NCI-H460 (cell line): Measurements from ENCODE around the gene KLHL22. TPM values are rescaled to one million over a fixed set of nuclear protein-coding genes. Genes with fewer than 3 reads are reported as not detected.
"Not testable (repeated sequence)": the region's sequence is repeated elsewhere in the genome, so short reads cannot be mapped to it uniquely, and the experiment has no call there.

ENCODE experiments used
- DNase-seq: peaks from one replicate; pipeline ENCODE4 v3.0.0-alpha.2; 2016; ENCODE audit warnings: low read depth; ENCODE audit errors: extremely low read depth
- total RNA-seq: library from RNA; depleted of rRNA; stranded (reverse); fragments of >200 nt; shearing (Covaris generic); gene quantifications from 2 replicates; pipeline ENCODE4 v1.2.3, GENCODE V29; 2014

Gene KLHL22
- total RNA-seq, 1 experiment from 2014 or later: 8.7 TPM

GRCh38 chr22:20451129-20451778 is 44.3 kb downstream of the KLHL22 start:
- DNase-seq: not testable (repeated sequence)

DNA sequence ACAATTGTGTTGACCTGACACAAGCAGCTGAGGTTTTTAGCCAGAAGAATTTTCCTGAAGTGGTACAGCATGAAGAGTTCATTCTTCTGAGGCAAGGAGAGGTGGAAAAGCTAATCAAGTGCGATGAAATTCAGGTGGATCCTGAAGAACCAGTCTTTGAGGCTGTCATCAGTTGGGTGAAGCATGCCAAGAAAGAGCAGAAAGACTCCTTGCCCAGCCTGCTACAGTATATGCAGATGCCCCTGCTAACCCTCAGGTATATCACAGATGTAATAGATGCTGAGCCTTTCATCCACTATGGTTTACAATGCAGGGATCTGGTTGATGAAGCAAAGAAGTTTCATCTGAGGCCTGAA is 45.1 kb downstream of the KLHL22 start:
- no peak for DNase-seq

DNA sequence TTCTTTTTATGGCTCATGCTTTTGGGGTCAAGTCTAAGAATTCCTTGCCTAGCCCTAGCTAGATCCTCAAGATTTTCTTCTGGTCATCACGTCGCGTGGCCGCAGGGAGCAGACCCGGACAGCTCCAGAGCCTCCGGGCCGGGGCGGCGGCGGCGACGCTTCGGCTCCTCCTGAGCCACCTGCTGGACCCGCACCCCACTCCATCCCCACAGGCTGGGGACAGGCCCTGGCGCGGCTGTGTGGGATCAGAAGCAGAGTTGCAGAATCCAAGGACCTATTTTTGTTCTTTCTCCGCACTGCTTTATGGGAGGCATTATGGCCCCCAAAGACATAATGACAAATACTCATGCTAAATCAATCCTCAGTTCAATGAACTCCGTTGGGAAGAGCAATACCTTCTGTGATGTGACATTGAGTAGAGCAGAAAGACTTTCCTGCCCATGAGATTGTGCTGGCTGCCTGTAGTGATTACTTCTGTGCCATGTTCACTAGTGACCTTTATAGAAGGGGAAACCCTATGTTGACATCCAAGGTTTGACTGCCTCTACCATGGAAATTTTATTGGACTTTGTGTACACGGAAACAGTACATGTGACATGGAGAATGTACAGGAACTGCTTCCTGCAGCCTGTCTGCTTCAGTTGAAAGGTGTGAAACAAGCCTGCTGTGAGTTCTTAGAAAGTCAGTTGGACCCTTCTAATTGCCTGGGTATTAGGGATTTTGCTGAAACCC is 45.6 kb downstream of the KLHL22 start:
- no peak for DNase-seq

- DNase-seq: no peak
These were observed 47.0 kb downstream of the KLHL22 start for GRCh38 chr22:20448630-20449029.

GRCh38 chr22:20446383-20446970 is 49.1 kb downstream of the KLHL22 start:
- no peak for DNase-seq

DNA sequence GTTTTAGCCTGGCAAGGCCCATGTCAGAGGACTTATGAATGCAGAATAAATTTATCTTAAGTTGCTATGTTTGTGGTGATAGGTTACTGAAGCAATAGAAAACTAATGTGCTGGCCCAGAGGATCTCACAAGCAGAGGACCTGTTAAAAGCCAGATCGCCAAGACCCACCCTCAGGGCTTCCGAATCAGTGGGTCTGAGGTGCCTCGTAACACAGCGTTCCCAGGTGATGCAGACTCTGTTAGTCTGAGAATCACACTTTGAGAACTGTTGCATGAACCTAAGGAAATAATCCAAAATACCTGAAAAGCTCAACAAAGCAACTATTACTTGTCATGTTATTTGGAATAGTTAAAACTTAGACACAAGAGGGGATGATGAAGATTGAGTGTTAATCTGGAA is 51.3 kb downstream of the KLHL22 start:
- no peak for DNase-seq

DNA sequence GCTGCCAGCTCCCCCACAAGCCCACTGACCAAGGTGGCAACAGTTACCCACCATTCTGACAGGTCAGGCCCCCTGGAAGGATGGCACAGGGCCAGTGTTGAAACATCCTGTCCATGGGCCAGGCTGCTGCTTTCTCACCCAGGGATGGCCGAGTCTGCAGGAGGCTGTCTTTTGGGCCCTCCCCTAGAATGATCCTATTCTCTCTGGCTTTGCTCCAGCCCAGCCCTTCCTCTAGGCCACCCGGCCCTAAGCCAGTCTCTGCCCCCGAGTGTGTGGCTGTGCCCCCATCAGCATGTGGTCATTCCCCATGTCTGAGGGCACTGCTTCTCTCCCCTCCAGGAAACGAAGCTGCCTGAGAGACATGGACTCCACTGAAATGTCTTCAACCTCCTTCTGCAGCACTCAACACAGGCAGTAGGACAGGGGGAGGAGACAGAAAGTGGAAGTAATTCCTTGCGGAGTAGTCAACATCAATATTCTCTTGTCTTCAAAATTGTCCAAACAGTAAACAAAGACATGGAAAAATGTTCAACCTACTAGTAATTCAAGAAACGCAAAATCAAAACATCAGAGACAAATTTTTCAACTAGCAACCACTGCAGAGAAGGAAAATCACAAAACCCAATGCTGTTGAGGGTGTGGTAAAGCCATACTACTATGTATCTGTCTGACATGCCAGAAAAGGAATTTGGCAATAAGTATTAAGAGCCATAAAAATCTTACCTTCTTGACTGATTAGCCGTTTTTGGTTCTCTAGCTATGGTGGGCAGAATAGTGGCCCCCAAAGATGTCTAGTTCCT is 52.9 kb downstream of the KLHL22 start:
- DNase-seq: no peak

DNA sequence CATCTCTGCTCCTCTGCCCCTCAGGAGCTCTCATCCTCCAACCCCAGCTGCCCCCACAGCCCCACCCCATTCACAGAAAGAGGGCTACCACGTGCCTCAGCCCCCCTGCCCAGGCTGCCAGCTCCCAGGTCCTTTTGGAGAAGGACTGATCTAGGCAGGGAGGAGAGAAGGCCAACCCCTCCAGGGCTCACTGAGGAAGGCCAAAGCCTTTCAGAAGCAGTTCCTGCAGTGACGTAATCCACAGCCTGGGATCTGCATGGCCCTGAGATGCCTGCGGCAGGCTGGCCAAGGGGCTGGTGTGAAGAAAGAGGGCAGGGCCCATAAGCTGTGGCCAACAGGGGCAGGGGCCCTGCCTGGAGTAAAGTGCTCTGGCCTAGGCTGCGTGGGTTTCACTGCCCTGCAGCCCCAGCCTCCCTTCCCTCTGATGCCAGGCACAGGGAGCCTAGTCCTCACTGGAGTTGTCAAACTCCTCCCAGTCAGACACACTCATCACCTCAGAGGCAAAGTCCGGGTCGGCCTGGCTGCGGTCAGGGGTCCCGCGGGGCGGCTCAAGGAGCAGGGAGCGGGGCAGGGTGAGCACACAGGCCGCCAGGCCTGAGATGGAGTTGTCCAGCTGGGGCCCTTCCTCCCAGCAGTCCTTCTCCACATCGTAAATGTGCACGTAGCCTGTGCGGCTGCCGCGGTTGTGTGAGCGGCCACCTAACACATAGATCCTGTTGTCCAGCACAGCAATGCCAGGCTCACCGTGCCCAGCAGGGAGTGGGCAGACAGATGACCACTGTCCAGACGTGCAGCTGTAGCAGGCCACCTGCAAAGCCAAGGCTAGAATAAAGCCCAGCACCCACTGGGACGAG is 53.7 kb downstream of the KLHL22 start:
- DNase-seq: no peak

GRCh38 chr22:20440637-20441591 is 54.7 kb downstream of the KLHL22 start:
- DNase-seq: no peak

GRCh38 chr22:20439928-20440575 is 55.5 kb downstream of the KLHL22 start:
- no peak for DNase-seq

DNA sequence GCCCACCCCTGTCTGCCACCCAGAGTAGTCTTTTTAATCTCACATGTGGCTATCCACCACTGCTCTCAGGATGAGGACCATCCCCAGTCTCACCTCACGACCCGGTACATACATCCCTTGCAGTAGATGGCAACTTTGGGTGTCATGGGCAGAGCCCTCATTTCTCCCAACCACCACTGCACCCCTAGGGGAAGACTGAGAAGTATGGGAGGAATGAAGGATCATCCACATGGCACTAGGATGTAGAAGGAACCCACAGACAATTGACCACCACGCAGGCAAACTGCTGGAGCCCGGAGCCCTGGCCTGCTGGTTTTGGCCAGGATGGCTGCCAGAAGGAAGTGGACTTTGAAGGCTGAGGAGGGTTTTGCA is 56.1 kb downstream of the KLHL22 start:
- no peak for DNase-seq

DNA sequence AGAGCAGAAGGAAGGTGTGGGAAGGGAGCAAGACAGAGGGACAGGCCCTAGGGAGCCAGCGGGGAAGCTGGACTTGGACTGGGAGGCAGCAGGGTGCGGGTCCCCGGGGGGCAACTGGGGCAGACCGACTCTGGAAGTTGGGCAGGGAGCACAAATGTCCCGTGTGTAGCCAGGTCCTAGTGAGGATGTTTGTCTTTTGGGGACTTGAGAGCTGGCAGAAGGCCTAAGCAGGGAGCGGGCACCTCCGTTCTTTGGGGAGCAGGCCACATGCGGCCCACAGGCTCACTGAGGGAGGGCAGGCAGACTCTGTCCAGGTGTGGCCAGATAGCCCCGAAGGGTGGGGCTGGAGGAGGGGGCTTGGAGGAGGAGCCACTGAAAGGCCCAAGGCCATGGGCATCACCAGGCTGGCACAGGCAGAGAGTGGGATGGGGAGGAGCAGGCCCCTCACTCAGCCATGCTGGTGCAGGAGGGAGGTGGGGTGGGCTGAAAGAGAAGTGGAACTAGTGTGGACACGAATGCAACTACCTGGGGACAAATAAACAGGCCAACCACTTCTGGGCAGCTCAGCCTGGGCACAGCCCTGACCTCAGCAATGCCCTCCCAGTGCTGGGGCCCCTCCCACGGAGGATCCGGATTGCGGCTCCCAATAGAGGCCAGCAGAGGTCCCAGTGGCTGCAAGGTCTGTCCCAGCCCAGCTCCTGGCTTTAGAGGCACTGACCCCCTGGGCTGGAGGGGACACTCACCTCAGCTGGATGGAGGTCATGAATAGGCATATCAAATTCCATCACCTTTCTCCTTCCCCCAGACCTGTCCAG is 56.7 kb downstream of the KLHL22 start:
- DNase-seq: no peak

DNA sequence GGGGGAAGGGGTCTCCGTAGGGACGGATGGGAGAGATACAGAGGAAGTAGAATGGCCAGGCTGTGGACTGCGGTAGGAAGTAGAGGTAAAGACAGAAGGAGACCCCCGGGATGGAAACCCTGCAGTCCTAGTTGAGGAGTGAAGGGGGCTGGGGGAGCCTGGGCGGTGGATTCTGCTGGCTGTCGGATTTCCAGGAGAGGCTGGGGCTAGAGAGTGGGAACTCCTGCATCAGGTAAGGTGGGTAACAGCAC is 57.2 kb downstream of the KLHL22 start:
- no peak for DNase-seq

DNA sequence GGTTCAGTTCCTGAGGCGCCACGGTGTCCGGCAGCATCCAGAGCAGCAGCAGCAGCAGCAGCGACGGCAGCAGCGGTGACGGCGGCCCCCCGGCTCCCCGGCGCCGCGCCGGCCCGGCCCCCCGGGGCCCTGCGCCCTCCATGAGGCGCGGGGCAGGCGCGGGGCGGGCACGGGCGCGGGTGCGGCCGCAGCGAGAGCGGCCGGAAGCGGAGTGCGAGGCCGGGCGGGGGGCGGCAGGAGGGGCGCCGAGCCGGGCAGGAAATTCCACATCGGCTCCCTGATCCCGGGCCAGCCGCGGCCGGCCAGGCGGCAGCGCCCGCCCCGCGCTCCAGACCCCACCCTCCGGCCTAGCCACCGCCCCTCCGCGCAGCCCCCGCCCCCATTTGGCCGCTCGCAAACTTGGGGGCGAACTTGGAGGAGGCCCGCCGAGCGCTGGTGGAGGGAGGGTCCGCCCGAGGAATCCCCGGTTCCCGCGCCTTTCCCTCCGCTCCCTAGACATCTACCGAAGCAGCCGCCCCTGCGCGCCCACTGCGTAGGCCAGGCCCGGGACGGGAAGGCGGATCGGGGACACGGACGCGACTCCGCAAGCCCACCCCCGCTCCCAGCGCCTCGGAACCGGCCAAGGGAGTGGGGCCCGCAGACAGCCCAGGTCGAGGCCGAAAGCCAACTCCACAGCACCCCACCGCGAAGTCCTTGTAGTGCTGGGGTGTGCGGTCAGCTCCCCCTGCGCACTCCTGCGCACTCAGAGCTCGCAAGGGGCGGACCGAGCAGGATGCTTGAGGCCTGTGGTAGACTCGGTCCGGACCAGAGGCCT is 57.8 kb downstream of the KLHL22 start, which contains the start of gene SCARF2:
Gene SCARF2 (minus strand): TSS at position 213 of the 814 bp plus-strand sequence. CDS start 71 bp downstream, at position 142.
- DNase-seq: no peak

- no peak for DNase-seq
These were observed 58.6 kb downstream of the KLHL22 start for GRCh38 chr22:20436768-20437612.

DNA sequence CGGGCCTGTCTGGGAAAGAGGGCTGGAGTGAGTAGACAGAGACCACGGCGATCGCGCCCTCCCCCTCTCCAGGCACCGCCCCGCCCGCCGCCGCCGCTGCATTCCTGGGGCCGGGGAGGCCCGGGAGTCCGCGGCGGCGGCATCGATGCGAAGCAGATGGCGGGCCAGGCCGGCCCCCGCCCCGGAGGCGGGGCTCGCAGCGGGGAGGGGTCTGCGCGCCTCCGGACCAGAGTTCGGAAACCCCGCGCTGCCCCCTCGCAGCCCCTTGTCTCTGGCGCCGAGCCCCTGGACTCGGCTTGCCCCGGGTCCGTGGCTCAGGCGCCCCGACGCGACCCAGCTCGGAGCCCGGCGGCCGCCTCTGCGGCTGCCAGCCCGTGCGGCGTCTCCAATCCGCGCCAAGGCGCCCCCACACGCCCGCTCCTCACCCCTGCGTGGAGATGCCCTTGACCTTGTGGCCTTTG is 59.3 kb downstream of the KLHL22 start:
- no peak for DNase-seq
